SU-DHL-6 (cell line): ENCODE measurements around the gene RAB3GAP1.

Experiments used
- EZH2phosphoT487 ChIP-seq: fragments of 200-600 bp; sonication (generic), shearing (Covaris generic); conservative IDR thresholded peaks from 2 replicates; pipeline ENCODE4 v1.6.1; 2018; ENCODE audit warnings: mild to moderate bottlenecking, antibody characterized with exemption, low read length, moderate library complexity, mixed read lengths
- TF ChIP-seq, protein P1 (sequence below): fragments of 200-600 bp; sonication (generic); IDR thresholded peaks from one replicate; pipeline ENCODE4 v1.5.1; 2017; ENCODE audit warnings: antibody characterized with exemption, mild to moderate bottlenecking, low read length, moderate library complexity; ENCODE audit not compliant: insufficient read depth, poor library complexity, severe bottlenecking

- no peak for TF ChIP-seq EZH2phosphoT487
- TF ChIP-seq, protein P1, sequence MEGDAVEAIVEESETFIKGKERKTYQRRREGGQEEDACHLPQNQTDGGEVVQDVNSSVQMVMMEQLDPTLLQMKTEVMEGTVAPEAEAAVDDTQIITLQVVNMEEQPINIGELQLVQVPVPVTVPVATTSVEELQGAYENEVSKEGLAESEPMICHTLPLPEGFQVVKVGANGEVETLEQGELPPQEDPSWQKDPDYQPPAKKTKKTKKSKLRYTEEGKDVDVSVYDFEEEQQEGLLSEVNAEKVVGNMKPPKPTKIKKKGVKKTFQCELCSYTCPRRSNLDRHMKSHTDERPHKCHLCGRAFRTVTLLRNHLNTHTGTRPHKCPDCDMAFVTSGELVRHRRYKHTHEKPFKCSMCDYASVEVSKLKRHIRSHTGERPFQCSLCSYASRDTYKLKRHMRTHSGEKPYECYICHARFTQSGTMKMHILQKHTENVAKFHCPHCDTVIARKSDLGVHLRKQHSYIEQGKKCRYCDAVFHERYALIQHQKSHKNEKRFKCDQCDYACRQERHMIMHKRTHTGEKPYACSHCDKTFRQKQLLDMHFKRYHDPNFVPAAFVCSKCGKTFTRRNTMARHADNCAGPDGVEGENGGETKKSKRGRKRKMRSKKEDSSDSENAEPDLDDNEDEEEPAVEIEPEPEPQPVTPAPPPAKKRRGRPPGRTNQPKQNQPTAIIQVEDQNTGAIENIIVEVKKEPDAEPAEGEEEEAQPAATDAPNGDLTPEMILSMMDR: no peak
Observed at GRCh38 chr2:135203944-135204343, 151.9 kb downstream of the RAB3GAP1 start.
